ENCODE results near the gene NPLOC4.

The NPLOC4 gene

DNA sequence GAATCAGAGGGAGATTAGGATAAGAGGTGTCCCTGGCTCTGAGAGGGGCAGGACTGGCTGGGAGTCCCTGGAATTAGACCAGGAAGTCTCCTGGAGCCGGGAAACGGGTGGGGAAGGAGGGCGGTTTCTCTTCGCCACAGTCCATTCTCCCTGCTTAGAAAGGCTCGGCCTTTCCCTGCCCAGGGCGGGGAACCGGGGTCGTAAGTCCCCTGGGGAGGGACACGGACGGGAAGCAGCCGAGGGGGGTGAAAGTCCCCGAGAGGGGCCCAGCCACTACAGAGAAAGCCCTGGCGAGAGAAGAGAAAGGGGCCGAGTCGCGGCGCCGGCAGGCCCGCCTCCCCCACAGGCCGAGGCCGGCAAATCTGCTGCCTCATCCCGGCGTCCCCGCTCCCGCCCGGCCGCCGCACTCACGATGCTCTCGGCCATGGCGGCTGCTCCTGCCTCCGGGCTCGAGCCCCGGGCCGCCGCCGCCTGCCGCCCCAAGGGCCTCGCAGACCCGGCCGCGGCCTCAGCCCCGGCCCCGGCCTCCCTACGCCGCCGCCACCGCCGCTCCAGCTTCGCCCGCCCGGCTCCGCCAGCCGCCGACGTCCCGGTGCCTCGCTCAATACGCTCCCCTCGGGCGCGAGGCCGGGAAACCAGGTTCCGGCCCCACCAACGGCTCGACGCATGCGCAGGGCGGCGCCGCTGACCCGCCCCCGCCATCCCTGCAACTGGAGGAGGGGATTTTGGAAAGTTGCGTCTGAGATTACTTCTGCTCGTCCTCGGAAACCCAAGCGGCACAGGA is at the start of gene NPLOC4, which contains the start of gene TSPAN10:
TSS of gene NPLOC4 (minus strand) at position 608 of the 784 bp plus-strand sequence. CDS start at position 426, 182 bp downstream.
TSS of gene TSPAN10 (plus strand) at position 692 of the 784 bp plus-strand sequence. CDS start 5,217 bp downstream, outside the sequence.
- peak; percentile 62 for DNase-seq

DNA sequence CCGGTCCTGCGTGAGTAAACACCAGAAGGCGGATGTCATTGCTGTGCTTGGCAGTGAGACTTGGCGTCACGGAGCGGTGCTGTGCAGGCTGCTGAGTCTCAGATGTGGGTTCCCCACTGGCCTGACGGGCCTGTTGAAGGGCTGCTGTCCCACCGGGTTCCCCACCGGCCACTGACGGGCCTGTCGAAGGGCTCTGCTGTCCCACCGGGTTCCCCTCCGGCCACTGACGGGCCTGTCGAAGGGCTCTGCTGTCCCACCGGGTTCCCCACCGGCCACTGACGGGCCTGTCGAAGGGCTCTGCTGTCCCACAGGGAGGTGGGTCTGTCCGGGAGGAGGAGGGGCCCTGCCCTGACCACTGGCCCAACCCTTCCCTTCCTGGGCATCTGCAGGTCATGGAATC is 49.7 kb upstream of the NPLOC4 start:
- no peak for DNase-seq

DNA sequence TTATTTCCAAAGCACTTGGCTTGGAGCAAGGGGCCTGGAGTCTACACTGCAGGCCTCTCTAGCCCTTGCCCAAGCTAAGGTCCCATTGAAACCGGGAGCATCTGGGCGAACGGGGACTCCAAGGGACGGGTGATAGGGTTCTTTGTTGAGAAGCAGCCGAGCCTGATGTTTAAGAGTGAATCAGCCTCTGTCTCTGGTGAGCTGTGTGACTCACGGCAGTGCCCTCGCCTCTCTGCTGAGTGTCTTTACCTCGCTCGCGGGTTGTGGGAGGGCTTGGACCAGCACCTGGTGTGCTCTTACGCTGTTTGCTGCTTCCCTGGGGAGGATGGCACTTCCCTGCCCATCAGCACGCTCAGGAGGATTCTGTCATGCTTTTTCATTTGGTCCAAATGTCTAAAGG is 48.2 kb upstream of the NPLOC4 start:
- DNase-seq: no peak

DNA sequence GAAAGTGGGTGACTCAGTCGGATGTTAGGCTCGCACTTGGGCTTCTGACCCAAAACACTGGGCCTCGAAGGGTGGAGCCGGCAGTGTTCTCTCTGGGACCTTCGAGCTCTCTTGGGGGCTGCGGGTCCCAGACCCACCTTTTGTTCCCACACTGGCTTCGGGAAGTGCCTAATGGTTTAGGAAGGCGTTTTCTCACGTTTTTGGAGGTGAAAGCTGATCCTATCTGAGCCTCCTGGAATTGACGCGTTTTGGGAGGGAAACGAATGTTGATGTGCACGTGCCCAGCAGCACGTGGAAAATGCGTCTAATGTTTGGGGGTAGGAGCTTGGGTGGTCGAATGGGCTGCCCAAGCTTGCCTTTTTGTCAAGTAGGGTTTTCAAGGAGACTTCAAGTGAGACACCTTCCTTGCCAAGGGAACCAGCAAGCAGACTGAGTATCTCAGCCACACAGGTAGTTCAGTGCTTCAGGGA is 47.6 kb upstream of the NPLOC4 start:
- no peak for DNase-seq

DNA sequence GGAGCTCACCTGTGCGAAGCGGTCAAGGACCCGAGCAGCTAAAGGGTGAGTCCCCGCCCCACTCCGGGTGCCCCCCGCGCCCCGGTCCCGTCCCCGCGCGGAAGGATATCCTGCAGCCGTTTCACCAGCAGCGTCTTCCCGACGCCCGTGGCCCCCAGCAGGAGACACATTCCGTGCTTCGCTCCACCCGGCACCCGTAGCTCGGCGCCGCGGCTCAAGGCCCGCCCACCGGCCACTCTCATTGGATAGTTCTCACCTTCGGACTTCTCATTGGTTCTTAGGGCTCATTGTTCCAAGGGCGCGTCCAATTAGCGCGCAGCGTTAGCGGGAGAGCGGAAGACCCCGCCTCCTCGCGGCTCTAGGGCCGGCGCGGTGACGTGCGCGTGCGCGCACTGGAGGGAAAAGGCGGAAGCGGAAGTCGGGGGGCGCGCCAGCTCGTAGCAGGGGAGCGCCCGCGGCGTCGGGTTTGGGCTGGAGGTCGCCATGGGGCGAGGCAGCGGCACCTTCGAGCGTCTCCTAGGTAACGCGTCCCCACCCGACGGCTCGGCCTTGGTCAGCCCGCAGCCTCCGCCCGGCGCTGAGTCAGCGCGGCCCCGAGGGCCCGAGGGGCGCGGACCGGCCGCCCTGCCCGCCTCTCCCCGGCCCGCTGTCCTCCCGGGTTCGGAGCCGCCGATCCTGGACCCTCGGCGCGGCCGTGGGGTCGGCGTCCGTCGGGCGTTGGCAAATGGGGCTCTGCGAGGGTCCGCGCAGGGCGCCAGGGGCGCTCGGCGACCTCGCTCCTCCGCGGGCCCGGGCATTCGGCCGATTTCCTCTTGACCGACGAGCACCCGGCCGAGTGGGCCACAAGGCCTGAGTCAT is 46.9 kb upstream of the NPLOC4 start, which contains the start of the genes ARL16 and HGS:
TSS of gene ARL16 (minus strand) at position 214 of the 858 bp plus-strand sequence. CDS start at position 170, 44 bp downstream.
TSS of gene HGS (plus strand) at position 428 of the 858 bp plus-strand sequence. CDS start at position 484, 56 bp downstream.
- peak; percentile 95 for DNase-seq

DNA sequence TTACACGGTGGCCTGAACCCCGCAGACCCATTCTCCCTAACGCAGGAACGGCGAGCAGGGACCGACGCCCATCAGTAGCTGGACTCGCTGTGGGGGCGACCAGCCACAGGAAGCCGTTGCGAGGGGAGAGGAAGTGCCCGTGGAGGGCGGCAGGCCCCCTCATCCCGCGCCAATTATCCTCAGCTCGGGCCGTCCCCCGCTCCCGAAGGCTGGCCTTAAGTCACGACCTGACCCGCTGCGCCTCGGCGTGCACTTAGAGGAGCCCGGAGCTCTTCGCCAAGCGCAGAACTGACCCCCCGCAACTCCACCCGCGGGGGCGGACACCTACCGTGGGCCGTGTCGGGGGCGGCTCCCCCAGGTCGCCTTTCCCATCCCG is 46.3 kb upstream of the NPLOC4 start:
- DNase-seq: no peak

DNA sequence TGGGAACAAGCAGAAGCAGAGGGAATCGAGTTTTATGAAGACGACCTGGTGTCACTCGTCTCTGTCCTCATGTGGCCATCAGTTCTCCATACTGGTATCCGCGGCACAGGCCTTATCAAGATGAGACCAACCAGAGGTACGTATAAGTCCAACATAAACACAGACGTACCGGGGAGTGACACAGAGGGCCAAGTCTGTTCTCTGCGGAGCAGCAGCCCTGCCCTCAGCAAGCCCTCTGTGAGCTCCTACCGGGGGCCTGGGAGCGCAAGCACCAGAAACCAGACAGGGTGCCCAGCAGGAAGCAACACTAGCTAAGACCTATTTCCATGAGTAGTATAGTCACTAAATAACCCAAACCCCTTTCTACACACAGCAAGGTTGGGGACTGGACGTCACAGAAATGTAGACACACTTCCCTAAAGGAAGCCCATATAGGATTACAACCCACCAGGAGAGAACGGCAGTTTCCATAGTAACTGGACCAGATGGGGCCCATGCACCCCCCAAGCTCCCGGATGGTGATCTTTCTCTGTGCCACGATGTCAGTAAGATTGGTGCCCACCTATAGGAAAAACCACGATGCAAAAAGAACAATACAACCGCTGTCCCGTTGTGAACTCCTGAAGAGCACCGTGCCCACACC is 45.8 kb upstream of the NPLOC4 start:
- DNase-seq: no peak

DNA sequence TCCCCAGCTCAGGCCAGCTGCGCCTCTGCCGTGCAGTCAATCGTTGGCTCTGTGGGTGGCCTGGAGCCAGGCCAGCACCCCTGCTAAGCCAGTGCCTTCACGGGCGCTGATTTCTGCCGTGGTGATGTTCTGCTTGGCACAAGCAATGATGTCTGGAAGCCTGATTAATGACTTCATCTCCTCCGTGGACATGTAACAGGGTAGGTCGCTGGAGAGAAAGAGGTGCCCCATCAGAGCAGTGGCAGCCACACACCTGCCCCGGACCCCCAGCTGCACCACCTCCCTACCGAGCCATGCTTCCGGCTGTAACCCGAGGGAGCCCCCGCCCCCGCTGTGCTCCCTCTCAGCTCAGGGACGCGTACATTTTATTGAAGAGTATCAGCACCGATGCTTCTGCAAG is 44.8 kb upstream of the NPLOC4 start:
- DNase-seq: no peak

DNA sequence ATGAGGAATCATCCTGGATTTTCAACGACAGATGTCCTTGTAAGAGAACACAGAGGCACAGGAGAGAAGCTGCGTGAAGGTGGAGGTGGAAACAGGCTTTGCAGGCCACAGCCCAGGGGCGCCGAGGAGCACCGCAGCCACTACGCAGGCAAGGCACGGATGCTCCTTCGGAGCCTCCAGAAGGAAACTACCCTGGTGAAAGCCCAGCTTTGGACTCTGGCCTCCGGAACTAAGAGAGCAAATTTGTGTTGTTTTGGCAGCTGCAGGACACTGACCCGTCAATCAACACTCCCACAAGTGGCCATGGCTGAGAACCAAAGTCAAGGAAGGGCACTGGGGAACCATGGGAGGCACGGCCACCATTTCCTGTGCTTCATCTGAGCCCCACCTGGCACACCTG is 43.2 kb upstream of the NPLOC4 start:
- DNase-seq: no peak

DNA sequence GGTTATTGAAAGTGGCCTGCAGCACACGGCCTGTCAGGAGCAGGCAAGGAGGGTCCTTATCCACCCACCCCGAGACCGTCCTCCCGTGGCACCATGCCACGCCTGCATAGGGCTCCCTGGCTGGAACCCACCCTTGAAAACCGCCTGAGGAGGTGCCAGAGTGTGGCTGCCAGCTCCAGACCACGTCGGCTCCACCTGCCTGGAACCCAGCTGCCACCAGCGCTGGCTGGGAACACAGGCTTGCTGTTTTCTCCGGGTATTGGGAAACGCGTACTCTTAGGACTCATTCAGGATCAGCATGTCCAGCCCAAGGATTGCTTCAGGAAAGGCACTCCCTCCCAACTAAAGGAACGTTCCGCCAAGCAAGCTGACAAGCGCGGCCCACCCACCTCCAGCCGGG is 40.0 kb upstream of the NPLOC4 start:
- DNase-seq: no peak

DNA sequence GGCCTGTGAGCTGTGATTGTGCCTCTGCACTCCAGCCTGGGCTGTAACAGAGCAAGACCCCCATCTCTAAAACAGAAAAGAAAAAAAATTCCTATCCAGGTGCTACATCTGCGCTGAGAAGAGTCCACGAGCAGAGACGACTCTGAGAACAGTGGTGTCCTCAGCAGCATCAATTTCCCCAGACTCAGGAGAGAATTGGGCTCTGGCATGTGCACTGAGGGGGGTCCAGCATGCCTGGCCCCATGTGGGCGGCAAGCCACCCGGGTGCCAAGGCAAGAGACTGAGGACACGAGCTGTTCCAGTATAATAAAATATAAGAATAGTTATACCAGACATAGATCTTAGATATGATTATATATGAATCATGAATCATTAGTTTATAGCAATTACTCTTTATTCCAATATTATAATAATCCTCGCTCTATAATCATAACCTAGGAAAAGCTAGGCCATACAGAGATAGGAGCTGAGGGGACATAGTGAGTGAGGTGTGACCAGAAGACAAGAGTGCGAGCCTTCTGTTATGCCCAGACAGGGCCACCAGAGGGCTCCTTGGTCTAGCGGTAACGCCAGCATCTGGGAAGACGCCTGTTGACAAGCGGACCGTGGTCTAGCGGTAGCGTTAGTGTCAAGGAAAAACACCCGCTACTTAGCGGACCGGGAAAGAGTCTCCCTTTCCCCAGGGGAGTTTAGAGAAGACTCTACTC is 38.8 kb upstream of the NPLOC4 start:
- peak; percentile 26 for DNase-seq

DNA sequence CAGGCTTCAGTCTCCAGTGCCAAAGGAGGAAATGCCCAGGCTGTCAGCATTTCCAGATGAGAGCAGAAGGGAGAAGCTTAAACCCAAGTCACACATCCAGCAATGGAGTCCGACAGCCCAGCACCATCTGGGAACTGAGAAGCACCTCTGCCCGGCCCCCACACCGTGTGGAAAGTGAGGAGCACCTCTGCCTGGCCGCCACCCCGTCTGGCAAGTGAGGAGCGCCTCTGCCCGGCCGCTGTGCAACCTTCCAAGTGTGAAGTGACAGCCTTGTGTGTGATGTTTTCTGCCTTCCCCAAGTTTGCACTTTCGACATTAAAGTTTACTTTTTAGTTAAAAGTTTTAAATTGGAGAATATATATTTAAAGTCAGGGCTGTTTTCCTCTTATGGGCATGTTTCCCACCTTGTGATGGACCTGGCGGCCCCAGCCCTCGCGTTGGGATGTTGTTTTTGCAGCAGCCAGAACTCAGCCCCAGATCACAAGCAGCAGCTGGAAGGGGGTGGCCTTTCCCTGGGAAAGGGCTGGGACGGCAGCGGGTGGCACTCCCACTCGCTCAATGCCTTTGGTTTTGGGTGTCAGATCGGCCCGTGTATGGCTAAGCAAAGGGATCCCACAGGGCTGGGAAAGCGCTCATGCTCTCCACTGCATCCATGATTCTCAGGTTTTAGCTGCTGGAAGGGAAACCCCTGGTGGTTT is 36.8 kb upstream of the NPLOC4 start:
- DNase-seq: no peak

DNA sequence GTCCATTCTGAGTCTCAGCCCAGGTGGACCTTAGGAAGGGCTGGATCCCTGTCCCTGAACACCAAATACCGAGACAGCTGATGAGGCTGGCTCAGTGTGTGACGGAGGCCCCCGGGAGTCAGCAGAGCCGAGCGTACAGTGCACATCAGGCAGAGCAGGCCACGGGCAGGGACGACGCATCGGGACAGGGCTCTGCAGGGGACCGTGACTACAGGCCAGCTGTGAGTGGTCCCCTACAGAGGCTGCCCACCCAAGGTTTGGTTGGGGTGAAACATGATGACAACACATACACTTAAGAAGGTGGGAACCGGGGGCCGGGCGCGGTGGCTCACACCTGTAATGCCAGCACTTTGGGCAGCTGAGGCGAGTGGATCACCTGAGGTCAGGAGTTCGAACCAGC is 36.0 kb upstream of the NPLOC4 start:
- DNase-seq: no peak

DNA sequence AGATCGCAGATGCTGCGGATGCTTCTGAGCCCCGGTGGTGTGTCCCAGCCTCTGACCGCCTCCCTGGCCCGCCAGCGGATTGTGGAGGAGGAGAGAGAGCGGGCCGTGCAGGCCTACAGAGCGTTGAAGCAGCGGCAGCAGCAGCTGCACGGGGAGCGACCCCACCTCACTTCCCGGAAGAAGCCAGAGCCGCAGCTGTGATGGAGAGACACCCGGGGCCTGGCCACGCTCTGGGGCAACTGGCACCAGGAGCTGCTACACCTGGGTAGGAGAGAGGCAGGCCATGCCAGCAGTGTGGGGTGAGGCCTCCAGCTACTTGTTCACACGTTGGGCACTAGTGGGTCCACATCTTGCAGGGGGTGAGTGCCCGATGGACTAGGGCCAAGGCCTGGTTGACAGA is 35.6 kb upstream of the NPLOC4 start:
- DNase-seq: no peak

DNA sequence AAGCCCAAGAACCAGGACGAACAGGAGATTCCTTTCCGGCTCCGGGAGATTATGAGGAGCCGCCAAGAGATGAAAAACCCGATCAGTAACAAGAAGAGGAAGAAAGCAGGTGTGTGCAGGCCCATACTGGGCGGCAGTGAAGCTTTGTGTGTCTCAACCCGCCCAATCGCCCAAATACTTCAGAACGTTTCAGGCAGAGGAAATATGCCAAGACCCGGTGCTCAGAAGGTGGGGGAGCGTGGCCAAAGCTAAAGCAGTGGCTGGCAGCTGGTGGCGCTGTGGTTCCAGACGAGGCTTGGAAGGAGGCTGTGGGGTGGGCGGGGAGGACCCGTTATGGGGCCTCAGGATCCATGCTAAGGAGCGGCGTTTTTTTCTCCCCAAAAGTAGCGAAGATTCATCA is 30.8 kb upstream of the NPLOC4 start:
- no peak for DNase-seq

DNA sequence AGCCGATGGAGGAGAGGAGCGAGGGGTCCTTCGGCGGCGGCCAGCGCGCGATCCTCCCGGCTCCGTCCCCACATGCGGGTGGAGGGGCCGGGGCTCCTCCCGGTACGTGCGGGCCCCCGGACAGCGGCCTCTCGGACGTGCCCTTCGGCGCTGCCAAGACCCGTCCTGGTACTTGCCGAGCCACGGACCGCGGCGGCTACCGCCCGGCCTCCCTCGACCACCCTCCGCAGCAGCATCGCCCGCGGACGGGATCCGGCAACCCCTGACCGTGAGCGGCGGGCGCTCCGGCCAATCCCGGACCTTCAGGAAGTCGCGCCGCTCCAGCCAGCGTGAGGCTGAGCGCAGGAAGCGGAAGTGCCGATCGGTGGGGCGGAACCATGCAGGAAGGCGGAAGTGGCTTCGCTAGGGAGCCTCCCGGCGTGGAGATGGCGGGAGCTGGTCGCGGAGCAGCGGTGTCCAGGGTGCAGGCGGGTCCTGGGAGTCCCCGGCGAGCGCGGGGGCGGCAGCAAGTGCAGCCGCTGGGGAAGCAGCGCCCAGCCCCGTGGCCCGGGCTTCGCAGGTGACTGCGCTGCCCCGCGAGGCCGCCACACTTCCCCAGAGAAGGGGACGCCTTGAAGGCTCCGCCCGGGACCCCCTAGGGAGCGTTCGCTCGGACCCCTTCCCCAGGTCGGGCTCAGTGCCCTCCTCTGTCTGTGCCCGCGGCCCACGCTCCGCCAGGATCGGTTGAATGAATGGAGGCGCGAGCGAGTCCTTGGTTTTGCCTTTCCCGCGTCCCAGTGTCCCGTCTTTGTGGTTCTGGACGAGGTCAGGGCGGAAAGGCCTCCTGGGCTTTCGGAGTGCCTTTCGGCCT is 29.7 kb upstream of the NPLOC4 start, which contains the start of the genes CCDC137 and OXLD1:
TSS of gene CCDC137 (plus strand) at position 396 of the 850 bp plus-strand sequence. CDS start at position 426, 30 bp downstream.
TSS of gene OXLD1 (minus strand) at position 264 of the 850 bp plus-strand sequence. CDS start at position 236, 28 bp downstream.
- DNase-seq: peak; percentile 87

DNA sequence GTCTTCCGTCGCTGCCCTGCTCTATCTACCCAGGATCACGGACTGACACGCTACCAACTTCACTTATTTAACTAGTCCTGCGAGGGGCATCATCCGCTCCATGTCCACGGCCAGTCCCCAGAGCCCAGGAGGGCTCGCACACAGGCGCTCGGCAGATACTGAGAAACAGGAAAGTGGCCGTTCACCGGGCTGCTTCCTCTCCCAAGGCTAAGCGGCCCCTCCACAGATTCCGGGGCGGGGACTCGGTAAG is 29.1 kb upstream of the NPLOC4 start:
- no peak for DNase-seq

DNA sequence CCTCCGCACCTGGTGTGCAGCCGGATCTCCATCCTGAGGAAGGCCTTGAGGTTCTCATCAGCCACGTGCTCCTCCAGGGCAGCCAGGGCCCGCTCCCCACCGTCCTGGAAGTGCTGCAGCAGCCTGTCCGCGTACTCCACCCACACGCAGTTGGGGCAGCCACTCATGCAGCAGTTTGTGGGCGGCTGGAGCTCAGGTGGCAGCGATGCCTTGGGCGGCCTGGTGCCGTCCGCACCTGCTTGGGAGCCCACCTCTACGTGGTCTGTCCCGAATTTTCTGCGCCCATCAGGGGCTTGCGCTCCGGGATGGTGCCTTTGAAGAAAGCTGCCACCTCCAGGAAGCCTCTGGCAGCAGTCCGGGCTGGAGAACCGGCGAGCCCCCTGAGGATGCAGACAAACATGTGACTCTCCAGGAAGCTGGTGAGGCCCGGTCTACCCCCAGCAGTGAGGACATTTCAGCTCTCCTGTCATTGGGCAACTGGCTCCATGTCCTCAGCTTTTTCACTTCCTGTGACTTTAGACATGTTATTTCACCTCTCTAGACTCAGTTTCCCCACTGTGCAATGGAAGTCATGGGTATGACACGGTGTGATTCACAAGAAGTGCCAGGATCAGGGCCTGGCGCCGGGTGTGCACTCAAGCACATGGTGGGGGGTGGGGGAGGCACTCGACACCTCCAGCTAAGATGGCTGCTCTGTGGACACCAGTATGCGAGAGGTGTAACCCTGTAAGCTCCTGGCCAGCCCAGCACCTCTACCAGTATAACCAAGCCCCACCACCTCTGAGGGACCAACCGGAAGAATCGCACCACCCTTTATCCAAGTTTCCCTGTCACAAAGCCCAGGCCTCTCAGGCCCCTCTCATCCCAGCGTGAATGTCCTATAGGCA is 28.5 kb upstream of the NPLOC4 start:
- no peak for DNase-seq

DNA sequence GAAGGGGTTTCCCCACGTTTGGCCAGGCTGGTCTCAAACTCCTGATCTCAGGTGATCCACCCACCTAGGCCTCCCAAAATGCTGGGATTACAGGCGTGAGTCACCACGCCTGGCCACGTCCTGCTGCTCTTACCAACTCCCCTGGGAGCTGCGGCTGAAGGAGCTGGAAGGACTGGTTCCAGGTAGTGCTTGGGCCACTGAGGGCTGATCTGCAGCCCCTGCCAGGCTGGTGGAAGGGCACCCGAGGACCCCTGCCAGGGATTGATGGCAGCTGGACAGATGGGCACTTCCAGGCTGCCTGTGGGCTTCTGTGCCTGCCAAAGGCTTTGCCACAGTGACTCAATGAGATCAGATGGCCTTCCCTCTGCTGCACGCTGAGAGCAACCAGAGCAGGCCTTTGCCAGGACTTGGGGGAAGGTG is 27.1 kb upstream of the NPLOC4 start:
- no peak for DNase-seq

DNA sequence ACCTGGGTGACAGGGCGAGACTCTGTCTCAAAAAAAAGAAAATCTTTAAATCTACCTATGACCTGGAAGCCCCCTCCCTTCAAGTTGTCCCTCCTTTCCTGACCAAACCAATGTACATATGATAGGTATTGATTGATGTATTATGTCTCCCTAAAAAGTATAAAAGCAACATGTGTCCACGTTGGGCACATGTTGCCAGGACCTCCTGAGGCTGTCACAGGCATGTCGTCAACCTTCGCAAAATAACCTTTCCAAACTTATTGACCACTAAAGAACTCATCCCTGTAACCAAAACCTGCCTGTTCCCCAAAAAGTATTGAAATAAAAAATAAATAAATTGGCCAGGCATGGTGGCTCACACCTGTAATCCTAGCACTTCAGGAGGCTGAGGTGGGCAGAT is 25.1 kb upstream of the NPLOC4 start:
- DNase-seq: no peak
